ENCODE data around the gene SEC23IP. TPM values are rescaled to one million over a fixed set of nuclear protein-coding genes. Genes with fewer than 3 reads are reported as not detected.
"Not testable (repeated sequence)": the region's sequence is repeated elsewhere in the genome, so short reads cannot be mapped to it uniquely, and the experiment has no call there.

The SEC23IP gene
- total RNA-seq, 4 donors from 2014 or later: 20.5 to 51.7 (median 31.8) TPM

GRCh38 chr10:119898577-119898976 lies 6.0 kb downstream of the SEC23IP start:
- no peak overlapping the region for H3K27ac ChIP-seq
- in situ Hi-C loops (cut with MboI; ENCODE audit: low pct_ligation_motif_present in 1 of 4, low pct_unique_long_range_greater_than_20kb in 1 of 4, low sequenced_read_pairs in 3 of 4): no loop called here
- H3K36me3 ChIP-seq: peaks cover 0 to 10% (median 5%) of the 10 kb centered on the region in 4 donors
- H3K27me3 ChIP-seq: no peaks in the 10 kb centered on the region
- TF ChIP-seq POLR2AphosphoS5 (IDR thresholded peaks at IDR 0.05) (no peak), EP300 (IDR thresholded peaks at IDR 0.05; ENCODE audit: low read depth) (no peak)
- intact Hi-C loops (cut with DNase I; ENCODE audit: low total_unique reads): no loop called here
- 94 to 95% methylated on average over 3 to 4 of the region's 4 CpGs for WGBS, 2 donors (ENCODE audit: low coverage in 1 of 2)
- peaks cover 22 to 55% (median 41%) of the 10 kb centered on the region in 4 donors for H3K4me1 ChIP-seq
- DNase-seq: no peak
- no peak overlapping the region for H3K4me3 ChIP-seq
- no peaks in the 10 kb centered on the region for H3K9me3 ChIP-seq

GRCh38 chr10:119903946-119904666 lies 11.6 kb downstream of the SEC23IP start:
- no peaks in the 10 kb centered on the region for H3K9me3 ChIP-seq
- no peaks in the 10 kb centered on the region for H3K27me3 ChIP-seq
- WGBS, 2 donors (ENCODE audit: low coverage in 1 of 2): 85 to 90% methylated on average over 2 to 16 of the region's 16 CpGs
- TF ChIP-seq POLR2A (IDR thresholded peaks at IDR 0.05) (no peak), POLR2AphosphoS5 (IDR thresholded peaks at IDR 0.05) (no peak), CTCF (IDR thresholded peaks at IDR 0.05) (no peak), EP300 (IDR thresholded peaks at IDR 0.05; ENCODE audit: low read depth) (no peak)
- DNase-seq: no peak
- no peak overlapping the region for H3K4me3 ChIP-seq
- in situ Hi-C loops (cut with MboI; ENCODE audit: low pct_ligation_motif_present in 1 of 4, low pct_unique_long_range_greater_than_20kb in 1 of 4, low sequenced_read_pairs in 3 of 4) (no loop called here), intact Hi-C loops (cut with DNase I; ENCODE audit: low total_unique reads) (no loop called here)
- H3K4me1 ChIP-seq: peaks cover 0 to 4% (median 1%) of the 10 kb centered on the region in 4 donors
- peaks cover 0 to 51% (median 24%) of the 10 kb centered on the region in 4 donors for H3K36me3 ChIP-seq
- no peak overlapping the region for H3K27ac ChIP-seq

GRCh38 chr10:119907695-119908094 lies 15.2 kb downstream of the SEC23IP start:
- H3K27ac ChIP-seq; H3K4me3 ChIP-seq; H3K9me3 ChIP-seq; H3K27me3 ChIP-seq; DNase-seq; H3K4me1 ChIP-seq; intact Hi-C loops (cut with DNase I; ENCODE audit: low total_unique reads); in situ Hi-C loops (cut with MboI; ENCODE audit: low pct_ligation_motif_present in 1 of 4, low pct_unique_long_range_greater_than_20kb in 1 of 4, low sequenced_read_pairs in 3 of 4): not testable (repeated sequence)
- 96 to 100% methylated on average over 7 of the region's 7 CpGs for WGBS, 2 donors (ENCODE audit: low coverage in 1 of 2)
- H3K36me3 ChIP-seq: peaks cover 0 to 66% (median 33%) of the 10 kb centered on the region in 4 donors

- DNase-seq: no peak
- intact Hi-C loops (cut with DNase I; ENCODE audit: low total_unique reads) (no loop called here), in situ Hi-C loops (cut with MboI; ENCODE audit: low pct_ligation_motif_present in 1 of 4, low pct_unique_long_range_greater_than_20kb in 1 of 4, low sequenced_read_pairs in 3 of 4) (no loop called here)
- H3K4me1 ChIP-seq: no peaks in the 10 kb centered on the region
- H3K9me3 ChIP-seq: no peaks in the 10 kb centered on the region
- H3K4me3 ChIP-seq: no peak overlapping the region
- no peak overlapping the region for H3K27ac ChIP-seq
- H3K27me3 ChIP-seq: no peaks in the 10 kb centered on the region
- peaks cover 0 to 71% (median 33%) of the 10 kb centered on the region in 4 donors for H3K36me3 ChIP-seq
- TF ChIP-seq POLR2A (IDR thresholded peaks at IDR 0.05) (no peak), CTCF (IDR thresholded peaks at IDR 0.05) (no peak), EP300 (IDR thresholded peaks at IDR 0.05; ENCODE audit: low read depth) (no peak), POLR2AphosphoS5 (IDR thresholded peaks at IDR 0.05) (no peak)
These were observed 15.6 kb downstream of the SEC23IP start for GRCh38 chr10:119908166-119908565.

GRCh38 chr10:119910689-119911088 lies 18.2 kb downstream of the SEC23IP start:
- Histone ChIP-seq H3K27me3 (no peaks in the 10 kb centered on the region), H3K36me3 (peaks cover 0 to 64% (median 29%) of the 10 kb centered on the region in 4 donors), H3K27ac (no peak overlapping the region), H3K4me3 (no peak overlapping the region), H3K9me3 (no peaks in the 10 kb centered on the region), H3K4me1 (no peaks in the 10 kb centered on the region)
- no peak for DNase-seq
- in situ Hi-C loops (cut with MboI; ENCODE audit: low pct_ligation_motif_present in 1 of 4, low pct_unique_long_range_greater_than_20kb in 1 of 4, low sequenced_read_pairs in 3 of 4) (no loop called here), intact Hi-C loops (cut with DNase I; ENCODE audit: low total_unique reads) (no loop called here)
- TF ChIP-seq EP300 (IDR thresholded peaks at IDR 0.05; ENCODE audit: low read depth) (no peak), POLR2AphosphoS5 (IDR thresholded peaks at IDR 0.05) (no peak), CTCF (IDR thresholded peaks at IDR 0.05) (no peak), POLR2A (IDR thresholded peaks at IDR 0.05) (no peak)
- WGBS, 2 donors (ENCODE audit: low coverage in 1 of 2): 96 to 100% methylated on average over 5 to 6 of the region's 6 CpGs

All from transverse colon (tissue), 4 donors.